Chondrocyte (in vitro differentiated cells): Measurements from ENCODE around the gene WFDC1. TPM values are rescaled to one million over a fixed set of nuclear protein-coding genes. Genes with fewer than 3 reads are reported as not detected.

ENCODE experiments used
- DNase-seq: peaks from one replicate; pipeline ENCODE4 v3.0.0; 2021; ENCODE audit warnings: mixed read lengths, low spot score
- H3K27ac Mint-ChIP-seq: one replicate; pipeline ENCODE4 v1.8.0; 2021; ENCODE audit warnings: mild to moderate bottlenecking, moderate library complexity, mixed read lengths; ENCODE audit not compliant: unreplicated experiment
- H3K27me3 Mint-ChIP-seq: 2 replicates; pipeline ENCODE4 v1.8.0; 2021; ENCODE audit warnings: low read depth, mixed read lengths
- H3K36me3 Mint-ChIP-seq: 2 replicates; pipeline ENCODE4 v1.8.0; 2021; ENCODE audit warnings: low read depth, mixed read lengths
- H3K4me1 Mint-ChIP-seq: 2 replicates; pipeline ENCODE4 v1.8.0; 2021; ENCODE audit warnings: low read depth, mild to moderate bottlenecking, mixed read lengths
- H3K4me3 Mint-ChIP-seq: one replicate; pipeline ENCODE4 v1.8.0; 2021; ENCODE audit warnings: mild to moderate bottlenecking, moderate library complexity, mixed read lengths; ENCODE audit not compliant: unreplicated experiment
- H3K9me3 Mint-ChIP-seq: 2 replicates; pipeline ENCODE4 v1.8.0; 2021; ENCODE audit warnings: low read depth, mixed read lengths
- CTCF ChIP-seq: fragments of 200-600 bp; sonication (generic); IDR thresholded peaks from 2 replicates; pipeline ENCODE4 v1.5.0; 2021; ENCODE audit warnings: antibody characterized with exemption, mild to moderate bottlenecking, moderate library complexity
- total RNA-seq: library from RNA; stranded (reverse); gene quantifications from 3 replicates; pipeline ENCODE4 v1.2.1, GENCODE V29; 2021

The WFDC1 gene
- total RNA-seq, 1 donor from 2014 or later = 5.6 TPM

DNA sequence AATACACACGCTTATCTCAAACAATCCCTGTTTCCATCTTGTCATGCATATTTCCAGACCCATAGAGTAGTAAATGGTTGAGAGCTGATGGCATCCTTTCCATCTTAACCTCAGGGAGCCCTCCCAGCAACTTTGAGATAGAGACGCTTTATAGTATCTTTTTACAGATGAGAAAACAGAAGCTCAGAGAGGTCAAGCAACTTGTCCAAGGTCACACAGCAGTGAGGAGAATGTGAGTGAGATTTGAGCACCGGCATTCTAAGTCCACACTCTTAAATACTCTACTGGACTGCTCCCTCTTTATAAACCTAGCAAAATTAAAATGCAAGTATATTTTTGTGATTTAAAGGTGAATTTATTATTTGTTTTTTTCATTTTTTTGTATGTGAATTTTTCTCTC is 35.0 kb upstream of the WFDC1 start:
- Mint-ChIP-seq H3K27me3 (peaks cover 57% of the 10 kb centered on the region), H3K9me3 (no peaks in the 10 kb centered on the region), H3K4me1 (no peaks in the 10 kb centered on the region), H3K4me3 (no peak overlapping the region), H3K36me3 (no peaks in the 10 kb centered on the region), H3K27ac (no peak overlapping the region)
- no peak for TF ChIP-seq CTCF
- DNase-seq = no peak

- H3K36me3 Mint-ChIP-seq = no peaks in the 10 kb centered on the region
- no peaks in the 10 kb centered on the region for H3K9me3 Mint-ChIP-seq
- H3K4me1 Mint-ChIP-seq = no peaks in the 10 kb centered on the region
- H3K4me3 Mint-ChIP-seq = no peak overlapping the region
- H3K27me3 Mint-ChIP-seq = peaks cover 57% of the 10 kb centered on the region
- peak; percentile 87 for DNase-seq
- no peak for TF ChIP-seq CTCF
- H3K27ac Mint-ChIP-seq = no peak overlapping the region
Observed at GRCh38 chr16:84260766-84261554, 33.7 kb upstream of the WFDC1 start.

GRCh38 chr16:84262031-84262430 is 32.6 kb upstream of the WFDC1 start:
- no peak overlapping the region for H3K4me3 Mint-ChIP-seq
- no peaks in the 10 kb centered on the region for H3K9me3 Mint-ChIP-seq
- DNase-seq = no peak
- TF ChIP-seq CTCF = no peak
- H3K4me1 Mint-ChIP-seq = no peaks in the 10 kb centered on the region
- no peaks in the 10 kb centered on the region for H3K36me3 Mint-ChIP-seq
- no peak overlapping the region for H3K27ac Mint-ChIP-seq
- peaks cover 59% of the 10 kb centered on the region for H3K27me3 Mint-ChIP-seq

DNA sequence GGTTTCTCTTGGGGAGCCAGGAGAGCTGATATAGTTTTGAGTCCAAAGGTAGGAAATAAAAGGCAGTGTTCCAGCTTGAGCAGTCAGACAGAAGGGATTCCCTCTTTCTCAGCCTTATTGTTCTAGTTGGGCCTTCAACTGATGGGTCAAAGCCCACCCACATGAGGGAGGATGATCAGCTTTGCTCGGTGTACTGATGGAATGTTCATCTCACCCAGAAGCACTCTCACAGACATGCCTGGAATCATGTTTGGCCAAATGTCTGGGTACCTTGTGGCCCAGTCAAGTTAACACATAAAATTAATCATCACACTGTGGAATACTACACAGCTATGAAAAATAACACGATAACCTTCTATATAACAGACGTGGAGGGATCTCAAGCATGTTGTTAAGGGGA is 31.7 kb upstream of the WFDC1 start:
- H3K9me3 Mint-ChIP-seq = no peaks in the 10 kb centered on the region
- H3K36me3 Mint-ChIP-seq = no peaks in the 10 kb centered on the region
- TF ChIP-seq CTCF = no peak
- no peak overlapping the region for H3K4me3 Mint-ChIP-seq
- H3K27me3 Mint-ChIP-seq = peaks cover 57% of the 10 kb centered on the region
- H3K27ac Mint-ChIP-seq = no peak overlapping the region
- no peaks in the 10 kb centered on the region for H3K4me1 Mint-ChIP-seq
- no peak for DNase-seq

- no peaks in the 10 kb centered on the region for H3K4me1 Mint-ChIP-seq
- H3K9me3 Mint-ChIP-seq = no peaks in the 10 kb centered on the region
- no peak overlapping the region for H3K4me3 Mint-ChIP-seq
- H3K27ac Mint-ChIP-seq = no peak overlapping the region
- DNase-seq = peak; percentile 32
- no peak for TF ChIP-seq CTCF
- H3K27me3 Mint-ChIP-seq = peaks cover 49% of the 10 kb centered on the region
- no peaks in the 10 kb centered on the region for H3K36me3 Mint-ChIP-seq
Observed at GRCh38 chr16:84266451-84266850, 28.2 kb upstream of the WFDC1 start.
